Measurements from ENCODE around the gene HEBP1.

HEBP1 gene, protein sequence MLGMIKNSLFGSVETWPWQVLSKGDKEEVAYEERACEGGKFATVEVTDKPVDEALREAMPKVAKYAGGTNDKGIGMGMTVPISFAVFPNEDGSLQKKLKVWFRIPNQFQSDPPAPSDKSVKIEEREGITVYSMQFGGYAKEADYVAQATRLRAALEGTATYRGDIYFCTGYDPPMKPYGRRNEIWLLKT

DNA sequence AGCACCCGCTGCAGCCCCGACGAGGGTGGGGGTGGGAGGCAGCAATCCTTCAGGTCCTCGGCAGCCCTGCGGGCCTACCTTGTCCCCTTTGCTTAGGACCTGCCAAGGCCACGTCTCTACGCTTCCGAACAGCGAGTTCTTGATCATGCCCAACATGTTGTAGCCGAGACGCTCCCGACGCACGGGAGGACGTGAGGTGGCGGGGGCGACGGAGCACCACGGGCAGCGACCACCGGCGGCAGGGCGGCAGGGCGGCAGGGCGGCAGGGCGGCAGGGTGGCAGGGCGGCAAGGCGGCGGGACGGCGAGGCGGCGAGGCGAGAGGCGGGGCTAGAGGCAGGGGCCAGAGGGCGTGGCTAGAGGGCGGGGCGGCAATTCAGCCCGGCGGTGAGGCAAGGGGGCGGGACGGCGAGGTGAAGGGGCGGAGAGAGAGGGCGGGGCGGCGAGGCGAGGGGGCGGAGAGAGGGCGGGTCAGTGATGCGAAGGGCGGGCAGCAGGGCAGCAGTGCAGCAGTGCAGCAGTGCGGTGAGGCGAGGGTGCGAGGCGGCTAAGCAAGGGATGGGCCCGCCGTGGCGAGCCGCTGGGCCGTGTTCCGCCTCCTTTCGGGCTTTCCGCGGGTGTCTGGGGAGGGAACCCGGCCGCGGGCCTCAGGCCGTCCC is at the start of gene HEBP1:
Gene HEBP1 (minus strand): TSS at position 307 of the 657 bp plus-strand sequence. CDS start 151 bp downstream, at position 156.
- TF ChIP-seq, protein P1, sequence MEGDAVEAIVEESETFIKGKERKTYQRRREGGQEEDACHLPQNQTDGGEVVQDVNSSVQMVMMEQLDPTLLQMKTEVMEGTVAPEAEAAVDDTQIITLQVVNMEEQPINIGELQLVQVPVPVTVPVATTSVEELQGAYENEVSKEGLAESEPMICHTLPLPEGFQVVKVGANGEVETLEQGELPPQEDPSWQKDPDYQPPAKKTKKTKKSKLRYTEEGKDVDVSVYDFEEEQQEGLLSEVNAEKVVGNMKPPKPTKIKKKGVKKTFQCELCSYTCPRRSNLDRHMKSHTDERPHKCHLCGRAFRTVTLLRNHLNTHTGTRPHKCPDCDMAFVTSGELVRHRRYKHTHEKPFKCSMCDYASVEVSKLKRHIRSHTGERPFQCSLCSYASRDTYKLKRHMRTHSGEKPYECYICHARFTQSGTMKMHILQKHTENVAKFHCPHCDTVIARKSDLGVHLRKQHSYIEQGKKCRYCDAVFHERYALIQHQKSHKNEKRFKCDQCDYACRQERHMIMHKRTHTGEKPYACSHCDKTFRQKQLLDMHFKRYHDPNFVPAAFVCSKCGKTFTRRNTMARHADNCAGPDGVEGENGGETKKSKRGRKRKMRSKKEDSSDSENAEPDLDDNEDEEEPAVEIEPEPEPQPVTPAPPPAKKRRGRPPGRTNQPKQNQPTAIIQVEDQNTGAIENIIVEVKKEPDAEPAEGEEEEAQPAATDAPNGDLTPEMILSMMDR (conservative IDR thresholded peaks at IDR 0.05; ENCODE audit: low read depth, low read length): no peak
- Histone ChIP-seq H3K4me2 (peak within 1 kb of the TSS; percentile 89), H2AFZ (ENCODE audit: low read depth) (peak within 1 kb of the TSS; percentile 94), H3K79me2 (ENCODE audit: insufficient read depth, low read depth) (no peaks in the 10 kb centered on the region), H3K4me3 (IDR thresholded peaks at IDR 0.05; ENCODE audit: insufficient read depth, low read depth, low read length) (no peak within 1 kb of the TSS), H3K36me3 (ENCODE audit: insufficient read depth) (no peaks in the 10 kb centered on the region), H3K27ac (peak within 1 kb of the TSS; percentile 59), H3K9ac (peak within 1 kb of the TSS; percentile 68; the same call in 1 of the 2 replicates), H4K20me1 (ENCODE audit: insufficient read depth) (no peaks in the 10 kb centered on the region), H3K4me1 (ENCODE audit: low read depth, poor library complexity, severe bottlenecking) (no peaks in the 10 kb centered on the region), H3K27me3 (ENCODE audit: insufficient read depth, low read depth) (no peaks in the 10 kb centered on the region)

DNA sequence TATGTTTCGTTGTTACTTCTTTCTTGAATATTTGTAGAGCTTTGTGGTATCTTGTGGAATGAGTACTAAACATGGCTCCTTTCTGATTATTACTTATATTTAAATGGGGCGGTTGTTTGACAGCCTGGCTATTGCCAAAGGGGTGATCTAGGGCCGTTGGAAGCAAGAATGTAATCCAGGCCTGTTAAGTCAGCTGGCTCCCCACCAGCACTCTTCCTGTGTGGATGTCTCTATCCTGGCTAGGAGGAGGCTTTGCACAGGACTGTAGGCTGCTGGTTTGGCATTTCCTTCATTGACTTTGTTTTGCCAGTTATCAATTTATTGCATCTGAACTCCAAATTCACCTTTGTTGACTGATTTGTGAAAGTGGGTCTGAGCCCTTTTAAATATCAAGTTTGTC is 49.8 kb upstream of the HEBP1 start:
- Histone ChIP-seq H3K4me2 (no peak overlapping the region), H2AFZ (ENCODE audit: low read depth) (no peak overlapping the region), H3K9ac (no peak overlapping the region), H3K4me1 (ENCODE audit: low read depth, poor library complexity, severe bottlenecking) (no peaks in the 10 kb centered on the region), H3K27ac (no peak overlapping the region), H3K36me3 (ENCODE audit: insufficient read depth) (no peaks in the 10 kb centered on the region), H3K4me3 (IDR thresholded peaks at IDR 0.05; ENCODE audit: insufficient read depth, low read depth, low read length) (no peak overlapping the region), H3K79me2 (ENCODE audit: insufficient read depth, low read depth) (no peaks in the 10 kb centered on the region), H4K20me1 (ENCODE audit: insufficient read depth) (no peaks in the 10 kb centered on the region), H3K27me3 (ENCODE audit: insufficient read depth, low read depth) (no peaks in the 10 kb centered on the region)
- TF ChIP-seq, protein P1 (conservative IDR thresholded peaks at IDR 0.05; ENCODE audit: low read depth, low read length): no peak

DNA sequence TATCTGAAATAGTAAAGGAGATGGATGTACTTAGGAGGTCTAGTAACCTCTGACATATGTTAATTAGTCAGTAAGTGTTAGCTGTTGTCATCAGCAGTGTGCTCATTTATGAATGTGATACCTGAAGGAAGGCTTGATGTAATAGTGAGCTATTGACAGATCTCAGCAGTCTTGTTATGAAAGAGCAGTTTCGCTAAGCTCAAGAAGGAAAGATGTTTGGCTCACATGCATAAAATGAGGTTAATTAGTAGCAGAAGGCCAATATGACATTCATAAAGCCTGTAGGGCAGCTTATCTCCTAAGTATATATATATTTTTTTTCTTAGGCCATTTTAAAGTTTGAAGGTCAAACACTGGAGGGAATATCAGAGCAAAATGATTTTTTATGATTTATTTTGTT is 46.9 kb upstream of the HEBP1 start:
- H2AFZ ChIP-seq (ENCODE audit: low read depth): no peak overlapping the region
- H3K4me1 ChIP-seq (ENCODE audit: low read depth, poor library complexity, severe bottlenecking): peaks cover 4% of the 10 kb centered on the region
- H4K20me1 ChIP-seq (ENCODE audit: insufficient read depth): no peaks in the 10 kb centered on the region
- no peaks in the 10 kb centered on the region for H3K27me3 ChIP-seq (ENCODE audit: insufficient read depth, low read depth)
- no peak overlapping the region for H3K9ac ChIP-seq
- no peaks in the 10 kb centered on the region for H3K36me3 ChIP-seq (ENCODE audit: insufficient read depth)
- no peak overlapping the region for H3K27ac ChIP-seq
- H3K4me3 ChIP-seq (IDR thresholded peaks at IDR 0.05; ENCODE audit: insufficient read depth, low read depth, low read length): no peak overlapping the region
- TF ChIP-seq, protein P1 (conservative IDR thresholded peaks at IDR 0.05; ENCODE audit: low read depth, low read length): no peak
- no peaks in the 10 kb centered on the region for H3K79me2 ChIP-seq (ENCODE audit: insufficient read depth, low read depth)
- H3K4me2 ChIP-seq: no peak overlapping the region

DNA sequence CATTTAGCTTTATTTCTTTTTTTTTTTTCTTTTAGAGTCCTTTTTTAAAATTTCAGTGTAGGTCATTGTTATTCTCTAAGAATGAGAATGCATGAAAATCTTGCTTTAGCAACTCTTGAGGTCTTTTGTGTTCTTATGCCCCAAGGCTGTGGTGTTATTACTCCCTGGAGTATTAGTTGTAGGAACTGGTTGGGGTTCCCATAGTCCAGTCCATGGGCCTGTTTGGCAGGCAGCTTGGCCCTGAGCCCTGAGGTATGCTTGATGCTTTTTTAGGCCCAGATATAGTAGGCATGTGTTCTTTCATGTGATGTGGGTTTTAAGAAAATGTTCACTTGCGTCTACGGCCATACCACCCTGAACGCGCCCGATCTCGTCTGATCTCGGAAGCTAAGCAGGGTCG is 45.8 kb upstream of the HEBP1 start:
- Histone ChIP-seq H3K4me3 (IDR thresholded peaks at IDR 0.05; ENCODE audit: insufficient read depth, low read depth, low read length) (no peak overlapping the region), H2AFZ (ENCODE audit: low read depth) (no peak overlapping the region), H4K20me1 (ENCODE audit: insufficient read depth) (no peaks in the 10 kb centered on the region), H3K27ac (no peak overlapping the region), H3K4me1 (ENCODE audit: low read depth, poor library complexity, severe bottlenecking) (peaks cover 4% of the 10 kb centered on the region), H3K36me3 (ENCODE audit: insufficient read depth) (no peaks in the 10 kb centered on the region), H3K27me3 (ENCODE audit: insufficient read depth, low read depth) (no peaks in the 10 kb centered on the region), H3K79me2 (ENCODE audit: insufficient read depth, low read depth) (no peaks in the 10 kb centered on the region), H3K9ac (no peak overlapping the region), H3K4me2 (no peak overlapping the region)
- TF ChIP-seq, protein P1 (conservative IDR thresholded peaks at IDR 0.05; ENCODE audit: low read depth, low read length): no peak
